ENCODE measurements around the gene ANKLE2. TPM values are rescaled to one million over a fixed set of nuclear protein-coding genes. Genes with fewer than 3 reads are reported as not detected.

The ANKLE2 gene
- total RNA-seq, 1 donor from 2014 or later, result 59.1 TPM

- H3K4me2 ChIP-seq, result no peak overlapping the region
- H3K4me1 Mint-ChIP-seq, result peaks cover 3% of the 10 kb centered on the region
- H3K36me3 Mint-ChIP-seq, result peaks cover 7% of the 10 kb centered on the region
- no peak overlapping the region for H3K27ac Mint-ChIP-seq
- peaks cover 2% of the 10 kb centered on the region for H3K27me3 Mint-ChIP-seq (ENCODE audit: insufficient read depth, low read depth)
- peaks cover 16% of the 10 kb centered on the region for H3F3A ChIP-seq (ENCODE audit: low read depth)
- H3K9me3 Mint-ChIP-seq, result no peaks in the 10 kb centered on the region
- H3K9ac ChIP-seq, result no peak overlapping the region
- no peak overlapping the region for H3K4me3 Mint-ChIP-seq
- H4K20me1 ChIP-seq (ENCODE audit: low read depth), result no peaks in the 10 kb centered on the region
- no peak overlapping the region for H3K4me3 ChIP-seq
- no peaks in the 10 kb centered on the region for H3K27me3 ChIP-seq
- TF ChIP-seq EZH2 (IDR thresholded peaks at IDR 0.05) (no peak), EZH2phosphoT487 (IDR thresholded peaks at IDR 0.05) (no peak)
- no peaks in the 10 kb centered on the region for H3K36me3 ChIP-seq
- no peak overlapping the region for H2AFZ ChIP-seq (replicated peaks)
- H3K9me3 ChIP-seq (ENCODE audit: low read depth), result no peaks in the 10 kb centered on the region
- no peak overlapping the region for H3K27ac ChIP-seq
- no peak for DNase-seq (ENCODE audit: low spot score)
- H3K79me2 ChIP-seq (ENCODE audit: low read depth), result no peaks in the 10 kb centered on the region
- H3K4me1 ChIP-seq, result peaks cover 4% of the 10 kb centered on the region
These were observed 11.7 kb upstream of the ANKLE2 start for GRCh38 chr12:132773077-132773955.

DNA sequence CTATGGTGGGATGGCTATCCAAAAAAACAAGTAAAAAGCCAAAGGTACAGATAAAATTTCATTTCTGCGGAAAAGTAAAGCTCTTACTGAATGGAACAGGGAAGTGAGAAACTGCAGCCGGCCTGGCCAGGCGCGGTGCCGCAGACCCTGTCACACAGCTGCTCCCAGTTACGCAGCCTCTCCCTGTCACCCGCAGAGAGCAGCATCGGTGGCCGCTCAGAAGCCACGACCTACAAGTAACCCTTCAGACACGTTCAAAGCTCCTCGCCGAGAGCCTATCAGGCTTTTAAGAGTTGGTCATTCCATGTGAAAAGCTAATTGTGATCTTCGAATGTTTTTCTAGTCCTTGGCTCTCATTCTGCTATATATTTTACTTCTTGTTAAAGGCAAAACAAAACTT, 11.0 kb upstream of the ANKLE2 start:
- H3K27ac ChIP-seq, result no peak overlapping the region
- H3K9ac ChIP-seq, result no peak overlapping the region
- H3K9me3 Mint-ChIP-seq, result no peaks in the 10 kb centered on the region
- DNase-seq (ENCODE audit: low spot score), result no peak
- peaks cover 8% of the 10 kb centered on the region for H3K36me3 Mint-ChIP-seq
- H3K4me1 ChIP-seq, result peaks cover 4% of the 10 kb centered on the region
- peaks cover 5% of the 10 kb centered on the region for H3K4me1 Mint-ChIP-seq
- H3K4me3 ChIP-seq, result no peak overlapping the region
- H3K4me2 ChIP-seq, result no peak overlapping the region
- no peaks in the 10 kb centered on the region for H3K27me3 ChIP-seq
- TF ChIP-seq CTCF (IDR thresholded peaks at IDR 0.05) (no peak), EZH2phosphoT487 (IDR thresholded peaks at IDR 0.05) (no peak), EZH2 (IDR thresholded peaks at IDR 0.05) (no peak)
- no peaks in the 10 kb centered on the region for H3K36me3 ChIP-seq
- H3K79me2 ChIP-seq (ENCODE audit: low read depth), result no peaks in the 10 kb centered on the region
- no peaks in the 10 kb centered on the region for H3K9me3 ChIP-seq (ENCODE audit: low read depth)
- peaks cover 21% of the 10 kb centered on the region for H3F3A ChIP-seq (ENCODE audit: low read depth)
- no peaks in the 10 kb centered on the region for H4K20me1 ChIP-seq (ENCODE audit: low read depth)
- H2AFZ ChIP-seq (replicated peaks), result no peak overlapping the region
- H3K27ac Mint-ChIP-seq, result no peak overlapping the region
- no peak overlapping the region for H3K4me3 Mint-ChIP-seq
- H3K27me3 Mint-ChIP-seq (ENCODE audit: insufficient read depth, low read depth), result peaks cover 2% of the 10 kb centered on the region

GRCh38 chr12:132771126-132771838, 9.7 kb upstream of the ANKLE2 start:
- no peak overlapping the region for H3K27ac Mint-ChIP-seq
- Histone ChIP-seq H3K36me3 (no peaks in the 10 kb centered on the region), H3K79me2 (ENCODE audit: low read depth) (no peaks in the 10 kb centered on the region), H3K9ac (no peak overlapping the region), H3K4me1 (peaks cover 4% of the 10 kb centered on the region), H3K27ac (no peak overlapping the region), H3K9me3 (ENCODE audit: low read depth) (no peaks in the 10 kb centered on the region), H3K4me2 (no peak overlapping the region), H3F3A (ENCODE audit: low read depth) (peaks cover 21% of the 10 kb centered on the region), H2AFZ (replicated peaks) (no peak overlapping the region), H3K4me3 (no peak overlapping the region), H4K20me1 (ENCODE audit: low read depth) (no peaks in the 10 kb centered on the region), H3K27me3 (no peaks in the 10 kb centered on the region)
- H3K27me3 Mint-ChIP-seq (ENCODE audit: insufficient read depth, low read depth), result no peaks in the 10 kb centered on the region
- no peaks in the 10 kb centered on the region for H3K9me3 Mint-ChIP-seq
- no peak overlapping the region for H3K4me3 Mint-ChIP-seq
- no peak for DNase-seq (ENCODE audit: low spot score)
- TF ChIP-seq EZH2 (IDR thresholded peaks at IDR 0.05) (no peak), EZH2phosphoT487 (IDR thresholded peaks at IDR 0.05) (no peak), CTCF (IDR thresholded peaks at IDR 0.05) (no peak)
- H3K36me3 Mint-ChIP-seq, result peaks cover 7% of the 10 kb centered on the region
- peaks cover 6% of the 10 kb centered on the region for H3K4me1 Mint-ChIP-seq
